ENCODE data around the gene DDX10.

DDX10 gene

DNA sequence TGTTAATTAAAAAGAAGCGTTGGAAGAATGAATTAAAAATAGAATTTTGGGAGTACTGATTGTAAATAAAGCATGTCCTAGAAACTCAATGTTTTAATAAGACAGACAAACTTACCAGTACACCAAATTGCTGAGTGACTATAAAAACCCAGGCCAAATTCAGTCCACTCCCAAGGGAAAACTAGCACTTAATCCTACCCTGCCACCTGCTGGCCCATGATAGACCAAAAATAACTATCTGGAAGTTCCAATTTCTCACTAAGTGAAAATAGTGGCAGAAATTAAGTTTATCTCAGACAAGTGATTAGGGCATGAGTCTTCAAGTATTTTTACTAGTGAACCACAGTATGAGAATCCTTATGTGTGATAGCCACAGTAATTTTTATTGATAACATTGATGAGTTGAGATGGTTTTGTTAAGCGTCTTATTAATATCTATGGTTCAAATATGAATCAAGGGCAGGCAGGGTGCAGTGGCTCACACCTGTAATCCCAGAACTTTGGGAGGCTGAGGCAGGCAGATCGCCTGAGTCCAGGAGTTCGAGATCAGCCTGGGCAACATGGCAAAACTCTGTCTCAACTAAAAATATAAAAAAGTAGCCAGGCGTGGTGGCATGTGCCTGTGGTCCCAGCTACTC is 9.8 kb upstream of the DDX10 start:
- no peak for DNase-seq (ENCODE audit: low read depth in 2 of 2)

DNA sequence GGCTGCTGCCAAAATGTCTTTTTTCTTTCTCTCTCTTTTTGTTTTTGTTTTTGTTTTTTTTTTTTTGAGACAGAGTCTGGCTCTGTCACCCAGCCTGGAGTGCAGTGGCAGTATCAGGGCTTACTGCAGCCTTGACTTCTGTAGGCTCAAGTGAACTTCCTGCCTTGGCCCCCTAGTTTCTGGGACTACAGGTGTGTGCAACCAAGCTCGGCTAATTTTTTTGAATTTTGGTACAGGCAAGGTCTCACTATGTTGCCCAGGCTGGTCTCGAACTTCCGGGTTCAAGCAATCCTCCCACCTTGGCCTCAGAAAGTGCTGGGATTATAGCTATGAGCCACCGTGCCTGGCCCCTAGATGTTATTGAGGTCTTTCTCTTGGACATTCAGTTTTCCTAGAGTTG is 2.2 kb upstream of the DDX10 start:
- no peak for DNase-seq (ENCODE audit: low read depth in 2 of 2)

GRCh38 chr11:108663154-108663877 is 1.6 kb upstream of the DDX10 start:
- DNase-seq (ENCODE audit: low read depth in 2 of 2): no peak

DNA sequence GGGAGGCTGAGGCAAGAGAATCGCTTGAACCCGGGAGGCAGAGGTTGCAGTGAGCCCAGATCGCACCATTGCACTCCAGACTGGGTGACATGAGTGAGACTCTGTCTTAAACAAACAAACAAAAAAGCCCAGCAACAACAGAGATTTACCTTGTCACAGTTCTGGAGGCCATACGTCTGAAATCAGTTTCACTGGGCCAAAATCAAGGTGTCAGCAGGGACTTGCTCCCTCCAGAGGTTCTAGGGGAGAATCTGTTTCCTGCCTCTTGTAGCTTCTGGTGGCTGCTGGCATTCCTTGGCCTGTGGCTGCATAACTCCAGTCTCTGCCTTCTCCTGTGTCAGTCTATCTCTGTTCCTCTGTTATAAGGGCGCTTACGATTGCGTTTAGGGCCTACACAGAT is 1.5 kb downstream of the DDX10 start:
- no peak for DNase-seq (ENCODE audit: low read depth in 2 of 2)

DNA sequence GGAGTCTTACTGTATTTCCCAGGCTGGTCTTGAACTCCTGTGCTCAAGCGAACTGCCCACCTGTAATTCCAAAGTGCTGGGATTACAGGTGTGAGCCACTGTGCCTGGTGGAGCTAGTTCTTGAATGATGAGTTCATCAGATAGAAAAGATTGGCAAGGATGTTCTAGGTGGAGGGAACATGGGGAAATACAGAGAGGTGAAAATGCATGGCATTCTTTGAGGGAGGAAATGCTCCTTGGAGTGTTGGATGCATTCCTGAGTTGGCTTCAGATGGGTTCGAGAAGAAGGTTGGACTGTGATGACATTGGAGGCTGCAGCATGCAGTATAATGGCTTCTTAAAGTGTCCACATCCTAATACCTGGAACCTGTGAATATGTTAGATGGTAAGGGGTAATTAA is 4.4 kb downstream of the DDX10 start:
- no peak for DNase-seq (ENCODE audit: low read depth in 2 of 2)

DNA sequence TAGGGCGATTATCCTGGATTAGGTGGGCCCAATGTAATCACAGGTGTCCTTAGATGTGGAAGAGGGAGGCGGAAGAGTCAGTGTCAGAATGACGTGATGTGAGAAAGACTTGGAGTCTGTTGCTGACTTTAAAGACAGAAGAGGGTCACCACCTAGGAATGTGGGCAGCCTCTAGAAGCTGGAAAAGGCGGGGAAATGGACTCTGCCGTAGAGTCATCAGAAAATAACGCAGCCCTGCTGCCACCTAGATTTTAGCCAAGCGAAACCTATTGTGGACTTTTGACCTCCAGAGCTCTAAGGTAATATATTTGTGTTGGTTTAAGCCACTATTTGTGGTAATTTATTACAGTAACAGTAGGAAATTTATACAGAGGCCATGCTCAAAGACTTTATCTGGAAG is 4.8 kb downstream of the DDX10 start:
- DNase-seq (ENCODE audit: low read depth in 2 of 2): no peak

- DNase-seq (ENCODE audit: low read depth in 2 of 2): no peak
These were observed 5.6 kb downstream of the DDX10 start for GRCh38 chr11:108670451-108670850.

DNA sequence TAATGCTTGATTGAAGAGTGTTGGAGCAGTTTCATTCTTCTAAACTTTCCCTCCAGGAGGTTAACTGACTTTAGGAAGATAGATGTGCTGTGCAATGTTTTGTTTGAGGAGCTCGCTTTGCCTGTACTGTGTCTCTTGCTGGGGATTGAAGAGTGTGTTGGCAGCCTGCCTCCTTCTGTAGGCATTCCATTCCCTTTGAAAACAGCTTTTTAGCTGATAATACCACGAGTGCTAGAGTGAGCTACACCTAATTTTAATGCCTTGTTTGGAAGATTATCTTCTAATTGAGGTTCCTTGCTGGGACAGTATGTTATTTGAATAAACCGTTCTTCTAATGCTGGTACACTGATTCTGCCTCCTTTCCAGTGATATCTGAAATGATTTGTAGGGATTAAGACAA is 7.2 kb downstream of the DDX10 start:
- DNase-seq (ENCODE audit: low read depth in 2 of 2): no peak

DNA sequence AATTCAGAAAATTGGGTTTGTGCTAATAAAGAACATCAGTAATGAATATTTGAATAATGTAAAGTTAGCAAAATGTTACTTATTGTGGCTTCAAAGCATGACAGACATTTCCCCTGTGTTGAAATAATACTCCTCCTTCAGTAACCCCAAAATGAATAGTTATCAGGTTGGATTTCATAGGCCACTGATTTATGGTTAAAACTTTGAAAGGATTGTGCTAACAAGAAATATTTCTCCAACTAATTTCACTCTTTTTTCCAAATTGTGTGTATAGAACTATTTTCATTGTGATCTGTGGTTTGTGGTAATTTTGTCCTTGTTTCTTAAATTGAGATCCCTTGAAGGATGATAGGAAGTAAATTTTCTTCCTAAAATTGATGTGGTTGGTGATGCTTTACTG is 7.9 kb downstream of the DDX10 start:
- no peak for DNase-seq (ENCODE audit: low read depth in 2 of 2)

GRCh38 chr11:108679045-108679444 is 14.2 kb downstream of the DDX10 start:
- no peak for DNase-seq (ENCODE audit: low read depth in 2 of 2)

DNA sequence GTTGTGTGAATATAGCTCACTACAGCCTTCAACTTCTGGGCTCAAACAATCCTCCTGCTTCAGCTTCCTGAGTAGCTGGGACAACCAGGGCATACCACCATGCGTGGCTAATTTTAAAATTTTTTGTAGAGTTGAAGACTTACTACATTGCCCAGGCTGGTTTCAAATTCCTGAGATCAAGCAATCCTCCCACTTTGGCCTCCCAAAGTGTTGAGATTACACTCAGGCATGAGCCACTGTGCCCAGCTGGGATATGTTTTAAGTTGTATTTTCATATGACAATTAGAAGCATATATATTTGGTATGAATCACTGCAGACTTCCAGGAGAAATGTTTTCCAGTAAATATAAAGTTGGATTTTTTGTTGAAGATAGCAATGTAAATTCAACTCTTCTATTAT is 15.4 kb downstream of the DDX10 start:
- no peak for DNase-seq (ENCODE audit: low read depth in 2 of 2)

DNA sequence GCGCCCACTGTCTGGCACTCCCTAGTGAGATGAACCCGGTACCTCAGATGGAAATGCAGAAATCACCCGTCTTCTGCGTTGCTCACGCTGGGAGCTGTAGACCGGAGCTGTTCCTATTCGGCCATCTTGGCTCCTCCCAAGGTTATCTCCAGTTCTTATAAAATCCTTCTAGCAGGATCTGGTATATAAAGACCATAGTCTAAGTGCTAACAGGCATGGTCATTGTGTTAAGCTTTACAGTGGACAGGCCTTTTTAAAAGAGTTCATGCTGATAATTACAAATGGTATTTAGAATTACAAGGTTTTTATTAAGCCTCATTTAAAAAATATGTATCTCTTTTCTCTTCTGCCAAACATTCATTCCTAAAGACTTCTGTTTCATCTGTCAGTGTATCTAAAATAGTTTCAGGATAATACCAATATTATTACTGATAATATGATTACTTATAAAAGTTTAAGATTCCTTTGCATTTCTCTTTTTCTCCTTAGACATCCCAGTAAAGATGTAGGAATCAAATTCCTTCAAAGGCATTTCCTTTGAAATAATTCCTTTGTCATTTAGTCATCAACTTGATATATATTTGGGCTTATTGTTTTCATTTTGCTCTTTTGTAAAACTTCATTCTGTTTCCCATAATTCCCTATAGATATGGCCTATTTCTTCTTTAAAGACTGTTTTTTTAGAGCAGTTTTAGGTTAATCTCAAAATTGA is 20.7 kb downstream of the DDX10 start:
- DNase-seq (ENCODE audit: low read depth in 2 of 2): no peak

DNA sequence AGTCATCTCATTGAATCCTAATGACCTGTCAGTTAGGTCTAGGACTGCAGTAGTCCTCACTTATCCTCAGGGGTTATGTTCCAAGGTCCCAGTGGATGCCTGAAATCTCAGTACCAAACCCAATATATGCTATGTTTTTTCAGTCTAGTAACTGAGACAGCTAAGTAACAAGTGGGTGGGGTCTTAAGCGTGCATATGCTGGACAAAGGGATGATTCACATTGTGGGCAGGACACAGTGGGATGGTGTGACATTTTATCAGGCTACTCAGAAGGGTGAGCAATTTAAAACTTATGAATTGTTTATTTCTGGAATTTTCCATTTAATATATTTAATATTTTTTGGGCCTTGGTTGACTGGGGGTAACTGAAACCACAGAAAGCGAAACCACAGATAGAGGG is 29.0 kb downstream of the DDX10 start:
- DNase-seq (ENCODE audit: low read depth in 2 of 2): no peak

DNA sequence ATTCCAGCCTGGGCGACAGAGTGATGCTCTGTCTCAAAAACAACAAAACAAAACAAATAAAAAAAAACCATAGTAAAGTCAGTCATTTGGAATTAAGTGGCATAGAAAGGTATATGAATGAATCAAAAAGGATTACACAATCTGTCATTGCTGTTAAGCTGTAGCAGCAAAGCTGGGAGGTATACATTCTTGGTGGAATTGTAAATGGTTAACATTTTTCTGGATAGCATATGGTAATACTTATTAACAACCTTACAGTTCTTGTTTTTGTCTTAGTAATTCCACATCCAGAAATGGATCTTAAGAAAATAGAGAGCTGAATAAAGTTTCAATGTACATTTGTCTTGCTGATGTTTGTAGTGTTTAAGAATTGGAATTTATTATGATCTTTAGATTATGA is 30.0 kb downstream of the DDX10 start:
- DNase-seq (ENCODE audit: low read depth in 2 of 2): no peak

- DNase-seq (ENCODE audit: low read depth in 2 of 2): no peak
These were observed 33.1 kb downstream of the DDX10 start for GRCh38 chr11:108697872-108698473.

DNA sequence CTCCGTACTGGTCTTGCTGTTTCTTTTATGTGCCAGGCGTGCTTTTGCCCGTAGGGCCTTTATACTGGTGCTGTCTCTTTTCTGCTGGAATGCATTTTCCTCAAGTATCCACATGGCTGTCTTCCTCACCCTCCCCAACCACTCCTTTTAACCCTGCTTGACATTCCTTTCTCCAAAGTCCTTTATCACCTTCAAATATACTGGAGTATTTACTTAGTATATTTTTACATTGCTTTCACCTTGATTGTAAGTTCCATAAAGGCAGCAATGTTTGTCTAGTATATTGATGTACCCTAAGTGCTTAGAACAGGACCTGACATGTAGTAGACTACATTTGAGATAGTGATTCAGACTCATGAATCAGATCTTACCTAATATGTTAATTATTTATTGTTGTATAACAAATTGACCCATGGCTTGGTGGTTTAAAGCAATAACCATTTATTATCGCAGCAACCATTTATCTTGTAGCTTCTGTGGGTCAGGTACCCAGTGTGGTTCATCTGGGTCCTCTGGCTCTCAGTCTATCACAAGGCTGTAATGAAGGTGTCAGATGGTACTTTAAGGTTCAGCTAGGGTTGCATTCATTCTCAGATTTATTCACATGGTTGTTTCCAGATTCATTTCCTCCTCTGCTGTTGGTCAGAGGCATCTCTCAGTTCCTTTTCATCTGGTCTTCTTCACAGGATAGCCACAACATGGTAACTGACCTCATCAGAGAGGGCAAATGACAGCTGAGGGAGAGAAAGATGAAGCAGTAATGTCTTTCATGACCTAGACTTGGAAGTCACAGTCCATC is 34.2 kb downstream of the DDX10 start:
- no peak for DNase-seq (ENCODE audit: low read depth in 2 of 2)

DNA sequence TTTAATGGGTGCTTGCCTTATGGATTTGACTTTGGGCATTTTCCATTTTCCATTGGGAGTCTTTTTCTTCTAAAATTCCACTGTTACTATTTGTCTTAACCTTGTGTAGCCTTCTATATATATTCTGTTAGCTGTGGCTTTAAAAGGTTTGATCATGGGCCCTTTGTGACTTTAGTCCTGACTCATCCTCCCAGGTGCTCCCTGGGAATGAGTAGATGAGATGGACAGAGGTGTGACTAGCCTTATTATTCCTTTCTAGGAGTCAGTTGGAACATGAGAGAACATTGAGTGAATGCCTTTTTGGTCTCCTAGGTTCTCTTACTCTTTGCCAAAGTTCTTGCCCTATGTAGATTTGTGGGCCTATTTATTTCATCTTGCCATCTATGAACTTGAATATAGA is 39.0 kb downstream of the DDX10 start:
- no peak for DNase-seq (ENCODE audit: low read depth in 2 of 2)

GRCh38 chr11:108705061-108705460 is 40.2 kb downstream of the DDX10 start:
- no peak for DNase-seq (ENCODE audit: low read depth in 2 of 2)

GRCh38 chr11:108708173-108708572 is 43.3 kb downstream of the DDX10 start:
- DNase-seq (ENCODE audit: low read depth in 2 of 2): no peak

DNA sequence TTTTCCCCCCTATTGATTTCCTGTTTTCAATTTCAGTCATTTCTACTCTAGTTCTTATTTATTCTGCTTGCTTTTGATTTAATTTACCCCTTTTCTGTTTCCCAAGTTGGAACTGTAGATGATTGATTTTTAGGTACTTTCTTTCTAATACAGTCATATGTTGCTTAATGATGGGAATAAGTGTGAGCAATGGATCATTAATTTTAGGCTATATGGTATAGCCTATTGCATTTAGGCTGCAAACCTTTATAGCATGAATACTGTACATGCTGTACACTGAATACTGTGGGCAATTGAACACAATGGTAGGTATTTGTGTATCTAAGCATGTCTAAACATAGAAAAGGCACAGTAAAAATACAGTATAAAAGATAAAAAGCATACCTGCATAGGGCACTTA is 44.9 kb downstream of the DDX10 start:
- no peak for DNase-seq (ENCODE audit: low read depth in 2 of 2)

- DNase-seq (ENCODE audit: low read depth in 2 of 2): no peak
These were observed 48.4 kb downstream of the DDX10 start for GRCh38 chr11:108713076-108713790.
